HG03354 (cell line): ENCODE measurements around the gene RABL6.
"Not testable (repeated sequence)": the region's sequence is repeated elsewhere in the genome, so short reads cannot be mapped to it uniquely, and the experiment has no call there.

Experiments used
- ATAC-seq: cut with Tn5 transposase; IDR thresholded peaks from one replicate; pipeline ENCODE4 v1.9.1; 2021; ENCODE audit warnings: mild to moderate bottlenecking; ENCODE audit not compliant: unreplicated experiment, poor library complexity, severe bottlenecking

Gene RABL6, protein sequence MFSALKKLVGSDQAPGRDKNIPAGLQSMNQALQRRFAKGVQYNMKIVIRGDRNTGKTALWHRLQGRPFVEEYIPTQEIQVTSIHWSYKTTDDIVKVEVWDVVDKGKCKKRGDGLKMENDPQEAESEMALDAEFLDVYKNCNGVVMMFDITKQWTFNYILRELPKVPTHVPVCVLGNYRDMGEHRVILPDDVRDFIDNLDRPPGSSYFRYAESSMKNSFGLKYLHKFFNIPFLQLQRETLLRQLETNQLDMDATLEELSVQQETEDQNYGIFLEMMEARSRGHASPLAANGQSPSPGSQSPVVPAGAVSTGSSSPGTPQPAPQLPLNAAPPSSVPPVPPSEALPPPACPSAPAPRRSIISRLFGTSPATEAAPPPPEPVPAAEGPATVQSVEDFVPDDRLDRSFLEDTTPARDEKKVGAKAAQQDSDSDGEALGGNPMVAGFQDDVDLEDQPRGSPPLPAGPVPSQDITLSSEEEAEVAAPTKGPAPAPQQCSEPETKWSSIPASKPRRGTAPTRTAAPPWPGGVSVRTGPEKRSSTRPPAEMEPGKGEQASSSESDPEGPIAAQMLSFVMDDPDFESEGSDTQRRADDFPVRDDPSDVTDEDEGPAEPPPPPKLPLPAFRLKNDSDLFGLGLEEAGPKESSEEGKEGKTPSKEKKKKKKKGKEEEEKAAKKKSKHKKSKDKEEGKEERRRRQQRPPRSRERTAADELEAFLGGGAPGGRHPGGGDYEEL

DNA sequence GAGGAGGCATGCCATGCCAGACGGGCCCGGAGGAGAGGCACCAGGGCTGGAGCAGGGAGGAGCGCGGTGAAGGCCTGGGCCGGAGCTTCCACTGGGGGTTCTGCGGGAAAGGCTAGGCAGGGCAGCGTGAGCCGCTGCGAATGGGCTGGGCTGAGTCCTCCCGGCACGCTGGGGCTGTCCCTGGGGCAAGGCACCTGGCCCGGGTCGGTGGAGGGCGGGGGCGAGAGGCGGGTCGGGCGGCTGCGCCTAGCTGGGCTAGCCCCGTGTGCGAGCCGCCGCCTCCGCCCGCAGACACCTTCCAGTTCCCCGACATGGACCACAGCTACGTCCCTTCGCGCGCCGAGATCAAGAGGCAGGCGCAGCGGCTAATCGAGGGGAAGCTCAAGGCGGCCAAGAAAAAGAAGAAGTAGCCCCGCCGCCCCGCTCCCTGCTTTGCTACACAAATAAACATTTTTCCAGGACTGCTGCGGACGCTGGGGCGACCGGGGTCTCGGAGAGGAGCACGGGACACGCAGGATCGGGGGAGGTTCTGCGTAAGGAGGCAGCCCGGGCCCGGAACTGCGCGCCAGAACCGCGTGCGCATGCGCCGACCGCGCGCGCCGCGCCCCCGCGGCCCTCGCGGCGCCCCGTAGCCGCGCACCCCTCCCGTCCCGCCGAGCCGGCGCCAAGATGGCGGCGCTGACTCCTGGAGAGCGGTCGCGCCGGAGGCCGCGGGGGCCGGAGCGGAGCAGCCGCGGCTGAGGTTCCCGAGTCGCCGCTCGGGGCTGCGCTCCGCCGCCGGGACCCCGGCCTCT, at the start of gene RABL6:
Gene RABL6, plus strand, starts transcription at position 668 of the 794 bp plus-strand sequence. CDS start 249 bp downstream, outside the sequence.
- ATAC-seq = peak; percentile 78

DNA sequence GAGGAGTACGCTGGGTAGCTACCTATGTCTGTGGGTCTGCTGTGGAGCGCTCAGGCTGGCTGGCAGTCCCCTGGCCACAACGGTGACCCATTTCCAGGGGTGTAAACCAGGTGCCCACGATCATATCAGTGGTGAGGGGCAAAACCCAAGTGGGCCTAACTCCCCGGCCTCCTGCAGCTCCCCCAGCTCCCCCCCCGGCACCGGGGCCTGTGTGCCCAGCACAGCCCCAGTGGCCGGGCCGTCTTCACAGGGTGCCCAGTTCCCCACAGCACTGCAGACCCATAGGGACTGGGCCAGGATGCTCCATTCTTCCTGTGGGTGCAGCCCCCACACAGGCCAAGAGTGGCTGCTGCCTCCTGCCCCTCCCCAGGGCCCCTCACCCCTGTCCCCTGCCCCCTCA, 48.7 kb upstream of the RABL6 start:
- ATAC-seq = no peak

GRCh38 chr9:136759436-136760325, 48.1 kb upstream of the RABL6 start:
- no peak for ATAC-seq

DNA sequence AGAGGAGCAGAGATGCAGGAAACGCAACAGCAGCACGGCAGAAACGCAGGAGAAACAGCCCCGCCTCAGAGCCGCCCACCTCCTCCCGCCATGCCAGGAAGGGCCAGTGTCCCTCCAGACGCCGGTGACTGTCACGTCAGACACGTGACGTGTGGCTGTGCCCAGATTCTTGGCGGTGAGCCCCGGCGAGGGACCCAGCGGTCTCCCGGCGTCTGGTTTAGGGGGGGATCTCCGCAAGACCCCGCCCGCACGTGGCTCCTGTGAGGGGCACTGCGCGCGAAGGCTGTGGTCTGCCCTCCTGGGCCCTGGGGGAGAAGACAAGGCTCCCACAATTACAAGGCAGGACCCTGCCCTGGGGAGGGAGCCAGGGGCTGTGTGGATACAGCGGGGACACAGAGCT, 47.3 kb upstream of the RABL6 start:
- no peak for ATAC-seq

GRCh38 chr9:136760834-136761544, 46.8 kb upstream of the RABL6 start:
- not testable (repeated sequence) for ATAC-seq

DNA sequence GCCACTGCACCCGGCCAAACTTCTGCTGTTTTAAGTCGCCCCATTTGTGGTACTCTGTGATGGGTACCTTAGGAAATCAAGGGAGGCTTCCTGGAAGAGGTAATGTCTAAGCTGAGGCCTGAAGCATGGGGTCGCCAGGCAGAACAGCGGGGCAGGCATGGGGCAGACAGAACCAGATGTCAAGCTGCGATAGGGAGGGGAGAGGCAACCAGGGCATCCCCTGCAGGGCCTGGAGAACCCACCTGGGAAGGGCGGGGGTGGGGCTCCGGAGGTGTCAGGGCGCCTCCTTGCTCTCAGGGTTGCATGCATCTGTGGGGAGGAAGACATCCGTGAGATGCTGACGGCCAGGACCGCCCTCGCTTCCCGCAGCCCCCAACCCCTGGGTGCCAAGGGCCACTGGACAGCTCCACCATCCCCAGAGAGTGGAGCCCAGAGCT, 46.2 kb upstream of the RABL6 start:
- no peak for ATAC-seq

GRCh38 chr9:136762221-136762691, 45.5 kb upstream of the RABL6 start:
- ATAC-seq = no peak

GRCh38 chr9:136762915-136763648, 44.7 kb upstream of the RABL6 start:
- no peak for ATAC-seq

DNA sequence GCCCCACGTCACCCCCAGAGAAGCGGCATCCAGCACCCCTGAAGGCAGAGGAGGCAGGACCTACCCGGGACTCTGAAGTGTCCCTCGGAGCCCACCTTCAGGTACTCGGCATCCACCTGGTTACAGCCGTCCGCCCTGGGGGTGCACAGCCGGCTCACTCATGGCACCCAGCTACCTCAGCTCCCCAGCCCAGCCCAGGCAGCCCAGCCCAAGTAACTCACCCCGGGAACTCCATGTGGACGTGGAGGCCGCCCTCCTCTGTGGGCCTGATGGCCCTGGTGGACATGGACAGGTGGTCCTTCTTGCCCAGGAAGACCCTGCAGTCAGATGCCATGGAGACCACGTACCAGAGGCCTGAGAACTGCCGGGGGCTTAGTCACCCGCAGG, 44.1 kb upstream of the RABL6 start:
- no peak for ATAC-seq

DNA sequence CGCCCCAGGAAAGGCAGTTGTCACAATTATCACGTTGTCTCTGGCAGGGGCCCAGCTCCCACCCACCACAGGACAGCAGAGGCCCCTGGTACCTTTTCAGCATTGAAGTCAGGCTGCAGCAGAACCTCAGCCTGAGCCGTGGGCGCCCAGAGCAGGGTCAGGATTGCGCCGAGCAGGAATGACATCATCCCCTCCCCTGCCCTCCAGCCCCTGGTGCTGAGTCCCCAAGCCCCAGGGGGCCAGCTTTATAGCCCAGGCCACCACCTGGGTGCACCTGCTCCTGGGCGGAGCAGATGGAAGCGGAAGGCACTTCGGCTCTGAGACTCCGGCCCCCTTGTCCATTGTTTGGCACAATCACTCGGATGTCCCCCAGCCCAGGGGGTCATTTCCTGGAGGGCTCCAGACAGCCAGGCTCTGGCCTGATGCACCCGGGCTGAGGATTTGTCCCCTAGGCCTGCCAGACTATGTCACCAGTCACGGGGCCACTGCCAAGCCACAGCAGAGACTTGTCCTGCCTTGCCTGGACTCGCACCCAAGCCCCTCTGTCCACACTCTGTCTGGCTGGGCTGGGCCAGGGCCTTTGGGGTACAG, 43.4 kb upstream of the RABL6 start, which contains the start of gene LCN15:
Gene LCN15, minus strand, starts transcription at position 218 of the 591 bp plus-strand sequence. Its CDS starts 30 bp downstream, at position 188.
- no peak for ATAC-seq

GRCh38 chr9:136765041-136765440, 42.7 kb upstream of the RABL6 start:
- ATAC-seq = no peak

DNA sequence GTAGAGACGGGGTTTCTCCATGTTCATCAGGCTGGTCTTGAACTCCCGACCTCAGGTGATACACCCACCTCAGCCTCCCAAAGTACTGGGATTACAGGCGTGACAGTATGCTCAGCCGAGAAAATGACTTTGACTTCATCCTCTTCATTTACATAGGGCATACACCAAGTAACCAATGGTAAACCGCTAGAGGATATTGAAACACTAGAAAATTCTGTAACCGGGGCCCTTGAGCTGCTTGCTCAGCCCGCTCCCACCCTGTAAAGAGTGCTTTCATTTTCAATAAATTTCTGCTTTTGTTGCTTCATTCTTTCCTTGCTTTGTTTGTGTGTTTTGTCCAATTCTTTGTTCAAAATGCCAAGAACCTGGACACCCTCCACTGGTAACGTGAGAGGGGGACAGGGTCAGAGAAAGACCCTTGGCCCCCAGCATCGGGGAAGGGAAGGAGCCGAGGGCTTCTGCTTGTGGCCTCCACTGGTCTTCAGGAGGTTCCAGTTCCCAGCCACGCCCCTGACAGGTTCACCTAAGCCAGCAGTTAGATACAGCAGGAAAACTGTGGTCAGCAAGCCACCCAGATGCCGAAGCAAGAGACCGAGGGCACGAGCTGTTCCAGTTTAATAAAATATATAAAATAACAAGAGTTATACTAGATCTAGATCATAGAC, 41.9 kb upstream of the RABL6 start:
- ATAC-seq = not testable (repeated sequence)

DNA sequence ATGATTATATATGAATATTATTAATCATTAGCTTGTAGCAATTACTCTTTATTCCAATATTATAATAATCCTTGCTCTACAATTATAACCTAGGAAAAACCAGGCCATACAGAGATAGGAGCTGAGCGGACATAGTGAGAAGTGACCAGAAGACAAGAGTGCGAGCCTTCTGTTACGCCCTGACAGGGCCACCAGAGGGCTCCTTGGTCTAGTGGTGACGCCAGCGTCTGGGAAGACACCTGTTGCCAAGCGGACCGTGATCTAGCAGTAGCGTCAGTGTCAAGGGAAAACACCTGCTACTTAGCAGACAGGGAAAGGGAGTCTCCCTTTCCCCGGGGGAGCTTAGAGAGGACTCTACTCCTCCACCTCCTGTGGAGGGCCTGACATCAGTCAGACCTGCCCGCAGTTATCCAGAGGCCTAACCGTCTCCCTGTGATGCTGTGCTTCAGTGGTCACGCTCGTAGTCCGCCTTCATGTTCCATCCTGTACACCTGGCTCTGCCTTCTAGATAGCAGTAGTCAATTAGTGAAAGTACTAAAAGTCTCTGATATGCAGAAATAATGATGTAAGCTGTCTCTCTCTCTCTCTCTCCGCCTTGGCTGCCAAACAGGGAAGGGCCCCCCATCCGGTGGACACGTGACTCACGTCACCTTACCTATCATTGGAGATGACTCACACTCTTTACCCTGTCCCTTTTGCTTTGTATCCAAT, 41.2 kb upstream of the RABL6 start:
- ATAC-seq = not testable (repeated sequence)

DNA sequence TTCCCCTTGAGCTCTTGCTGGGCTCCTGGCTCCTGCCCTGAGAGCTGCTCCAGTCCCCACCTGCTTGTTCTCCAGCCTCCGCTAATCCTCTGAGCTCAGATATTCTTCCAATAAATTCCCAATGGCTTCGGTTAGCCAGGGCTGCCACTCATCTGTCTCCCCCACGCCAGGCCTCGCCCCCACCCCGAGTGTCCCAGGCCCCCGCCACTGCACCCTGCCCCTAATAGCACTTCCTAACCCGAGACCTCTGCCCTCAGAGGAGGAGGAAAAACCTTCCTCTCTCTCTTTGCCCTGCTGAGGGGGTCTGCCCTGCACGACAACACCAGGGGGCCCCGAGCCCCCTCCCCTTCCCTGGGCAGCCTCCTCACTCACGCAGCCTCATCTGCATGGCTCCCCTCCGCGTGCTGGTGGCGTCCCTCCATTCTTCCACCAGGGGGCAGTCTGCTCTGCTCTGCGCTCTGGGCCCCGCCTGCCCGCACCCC, 38.0 kb upstream of the RABL6 start:
- no peak for ATAC-seq

DNA sequence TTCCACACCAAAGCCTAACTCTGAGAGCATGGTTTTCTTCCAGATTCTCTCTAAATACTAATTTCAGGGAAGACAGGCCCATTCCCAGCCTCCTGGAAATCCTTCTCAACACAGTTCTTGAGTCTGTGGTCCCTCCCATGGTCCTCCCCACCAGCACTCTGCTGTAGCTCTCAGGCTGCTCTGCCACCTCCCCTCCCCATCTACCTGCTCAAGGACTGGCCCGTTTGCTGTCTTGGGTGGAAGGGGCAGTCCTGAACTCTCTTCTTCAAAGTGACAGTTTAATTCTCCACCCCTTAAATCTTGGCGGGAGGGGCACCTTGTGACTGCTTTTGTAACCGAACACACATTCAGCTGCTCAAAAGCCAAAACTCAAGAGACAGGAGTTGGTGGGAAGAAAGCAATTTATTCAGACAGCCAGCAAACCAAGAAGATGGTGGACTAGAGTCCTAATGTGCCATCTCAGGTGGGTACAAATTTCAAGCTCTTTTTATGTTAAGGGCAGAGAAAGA, 35.8 kb upstream of the RABL6 start:
- ATAC-seq = no peak
